Measurements from ENCODE around the gene SUGCT.

DNA sequence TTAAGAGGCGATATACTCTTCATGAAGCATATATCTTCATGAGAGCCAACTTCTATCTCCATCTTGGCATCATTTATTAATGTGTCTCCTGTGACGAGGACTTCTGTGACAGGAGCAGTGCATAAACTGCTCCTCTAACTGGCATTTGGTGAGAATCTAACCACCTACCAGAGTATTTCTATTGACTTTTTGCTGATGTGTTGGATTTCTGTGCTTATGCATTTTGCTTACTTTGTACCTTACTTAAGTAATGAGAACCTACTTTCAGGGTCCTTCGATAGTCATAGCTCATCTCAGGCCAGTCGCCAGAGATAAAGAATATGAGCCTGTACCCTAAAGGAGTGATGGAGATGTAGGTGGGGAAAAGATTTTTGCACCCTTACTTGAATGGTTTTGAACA is 265.7 kb downstream of the SUGCT start:
- TF ChIP-seq EZH2phosphoT487 (IDR thresholded peaks at IDR 0.05; ENCODE audit: low read depth), result no peak
- TF ChIP-seq, protein P1, sequence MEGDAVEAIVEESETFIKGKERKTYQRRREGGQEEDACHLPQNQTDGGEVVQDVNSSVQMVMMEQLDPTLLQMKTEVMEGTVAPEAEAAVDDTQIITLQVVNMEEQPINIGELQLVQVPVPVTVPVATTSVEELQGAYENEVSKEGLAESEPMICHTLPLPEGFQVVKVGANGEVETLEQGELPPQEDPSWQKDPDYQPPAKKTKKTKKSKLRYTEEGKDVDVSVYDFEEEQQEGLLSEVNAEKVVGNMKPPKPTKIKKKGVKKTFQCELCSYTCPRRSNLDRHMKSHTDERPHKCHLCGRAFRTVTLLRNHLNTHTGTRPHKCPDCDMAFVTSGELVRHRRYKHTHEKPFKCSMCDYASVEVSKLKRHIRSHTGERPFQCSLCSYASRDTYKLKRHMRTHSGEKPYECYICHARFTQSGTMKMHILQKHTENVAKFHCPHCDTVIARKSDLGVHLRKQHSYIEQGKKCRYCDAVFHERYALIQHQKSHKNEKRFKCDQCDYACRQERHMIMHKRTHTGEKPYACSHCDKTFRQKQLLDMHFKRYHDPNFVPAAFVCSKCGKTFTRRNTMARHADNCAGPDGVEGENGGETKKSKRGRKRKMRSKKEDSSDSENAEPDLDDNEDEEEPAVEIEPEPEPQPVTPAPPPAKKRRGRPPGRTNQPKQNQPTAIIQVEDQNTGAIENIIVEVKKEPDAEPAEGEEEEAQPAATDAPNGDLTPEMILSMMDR (IDR thresholded peaks at IDR 0.05; ENCODE audit: low read depth, low read length), result no peak
